Heart right ventricle (tissue), 16 donors: Measurements from ENCODE around the gene MTO1. TPM values are rescaled to one million over a fixed set of nuclear protein-coding genes. Genes with fewer than 3 reads are reported as not detected.

ENCODE experiments used
- ATAC-seq, 8 donors: fragments of 200-7000 bp; cut with Tn5 transposase; one replicate each; pipeline ENCODE4 v1.9.1; 2020; ENCODE audit warnings: mild to moderate bottlenecking in 8 of 8, moderate library complexity in 8 of 8, moderate number of reproducible peaks in 1 of 8
- DNase-seq, 2 donors: peaks; one replicate each; pipeline ENCODE4 v3.0.0-alpha.2; 2020
- H3K27ac ChIP-seq, 10 donors: fragments of 200-600 bp; sonication (generic) in 2 of 10; one replicate each; pipeline versions ENCODE4 v1.5.0 to v1.8.0; 2020 to 2022; ENCODE audit warnings: mild to moderate bottlenecking in 3 of 10
- H3K27me3 ChIP-seq, 7 donors: fragments of 200-600 bp; one replicate each; pipeline ENCODE4 v1.8.0; 2021 to 2022; ENCODE audit warnings: mild to moderate bottlenecking in 2 of 7
- H3K36me3 ChIP-seq, 9 donors: fragments of 200-600 bp; sonication (generic) in 1 of 9; one replicate each; pipeline versions ENCODE4 v1.5.0 to v1.8.0; 2020 to 2022; ENCODE audit warnings: mild to moderate bottlenecking in 2 of 9
- H3K4me1 ChIP-seq, 9 donors: fragments of 200-600 bp; sonication (generic) in 1 of 9; one replicate each; pipeline versions ENCODE4 v1.5.0 to v1.8.0; 2020 to 2022; ENCODE audit warnings: mild to moderate bottlenecking in 4 of 9
- H3K4me3 ChIP-seq, 10 donors: fragments of 200-600 bp; sonication (generic) in 2 of 10; one replicate each; pipeline versions ENCODE4 v1.5.0 to v1.8.0; 2020 to 2022; ENCODE audit warnings: mild to moderate bottlenecking in 7 of 10, moderate library complexity in 2 of 10
- H3K9me3 ChIP-seq, 11 donors: fragments of 200-600 bp in 10 of 11; sonication (generic) in 2 of 11; one replicate each; pipeline versions ENCODE4 v1.5.0 to v1.8.0; 2013 to 2022; ENCODE audit warnings: mild to moderate bottlenecking in 2 of 11, control low read depth in 1 of 11, moderate library complexity in 1 of 11
- CTCF ChIP-seq, 9 donors: fragments of 200-600 bp; sonication (generic) in 2 of 9; IDR thresholded peaks; one replicate each; pipeline versions ENCODE4 v1.5.0 to v1.8.0; 2021 to 2022; ENCODE audit warnings: antibody characterized with exemption in 9 of 9, mild to moderate bottlenecking in 5 of 9, moderate library complexity in 1 of 9
- WGBS, 2 donors: extraction: QIAGEN DNeasy Blood & Tissue Kit; methylation state at CpG; one replicate each; pipeline ENCODE4 v1.1.7; 2013; ENCODE audit warnings: inconsistent platforms in 1 of 2; 5-methylcytosine and 5-hydroxymethylcytosine counted together
- intact Hi-C, 10 donors: fragments of 100-400 bp; cut with DNase I; formaldehyde crosslinking; loops; one replicate each; pipeline versions ENCODE4 v1.11.1 to v1.14.2; 2022
- long read RNA-seq, 3 donors: library from polyadenylated mRNA; unstranded; transcript quantifications; one replicate each; pipeline ENCODE4 v2.0.0, GENCODE V29; 2020 to 2021
- polyA plus RNA-seq, 2 donors: library from polyadenylated mRNA; stranded (reverse); fragments of 200-250 nt; gene quantifications; one replicate each; pipeline ENCODE4 v1.2.3, GENCODE V29; 2013
- total RNA-seq, 10 donors: library from RNA; stranded (reverse); fragmentation: NEBNext Ultra II Directional in 3 of 10; extraction: Animal tissue kit (Norgen Biotek cat#: 25700) in 3 of 10; gene quantifications; one replicate each; pipeline versions ENCODE4 v1.2.1 to v1.2.4, GENCODE V29; 2021 to 2023
- donor health status: Arrhythmogenic right ventricular cardiomyopathy.
- donor health status: ischemic (EF 13 %, LVEDD 7.1; RV severe dilation, severe dysfunction).
- donor health status: healthy with polysubstance abuse.
- donor health status: DM: no; HTN: yes; CAD: no.
- donor health status: DM: no; HTN: no; CAD: no.
- donor health status: ischemic (EF 25% LVEDD 6.9; RV normal size, moderate dysfunction).
- donor health status: ischemic (EF 25% LVEDD 5.7; RV mildly dilated, moderate dysfunction).
- donor health status: healthy.
- donor health status: DM: yes; HTN: yes; CAD: no.
- donor health status: Ischemic cardiomyopathy.
- donor health status: ischemic (EF 35%, LVEDD 5.7; RV mildly dilated, moderate dysfunction).
- donor health status: nonischemic (EF 11% LVEDD 7.7; RV severe dilation, severe dysfunction).
- donor health status: DM: yes; HTN: yes; CAD: no.
- donor health status: PGD.
- donor health status: ischemic (EF 29% LVEDD 5.4; RV normal size, mild dysfunction).
- donor health status: nonischemic (EF 23%, LVEDD 6.1; RV moderate dilation, normal function).

The MTO1 gene
- total RNA-seq (10 to 100 TPM; 22.0 to 34.2 (median 28.2) TPM), polyA plus RNA-seq (10 to 100 TPM; 14.4 to 15.7 TPM)
- long read RNA-seq, donor 1, full-length matches to known transcripts = 22 of 38 reads
- long read RNA-seq, donor 1, partial matches to known transcripts = 3 of 38 reads
- long read RNA-seq, donor 1, other reads (novel, unspliced or antisense) = 13 of 38 reads
- long read RNA-seq, donor 2, full-length matches to known transcripts = 19 of 34 reads
- long read RNA-seq, donor 2, partial matches to known transcripts = 3 of 34 reads
- long read RNA-seq, donor 2, other reads (novel, unspliced or antisense) = 12 of 34 reads
- long read RNA-seq, donor 3, full-length matches to known transcripts = 29 of 52 reads
- long read RNA-seq, donor 3, partial matches to known transcripts = 4 of 52 reads
- long read RNA-seq, donor 3, other reads (novel, unspliced or antisense) = 19 of 52 reads

GRCh38 chr6:73461537-73462350 lies at the start of gene MTO1:
TSS of gene MTO1 (plus strand) at chr6:73461737. CDS start at chr6:73461855, 118 bp downstream.
- Histone ChIP-seq H3K27ac (peak within 1 kb of the TSS; percentile 70 to 98 (median 94)), H3K36me3 (peaks cover 0 to 24% (median 11%) of the 10 kb centered on the region in 9 donors), H3K4me3 (peak within 1 kb of the TSS; percentile 76 to 98 (median 88)), H3K27me3 (no peaks in the 10 kb centered on the region), H3K4me1 (peaks cover 0 to 37% (median 21%) of the 10 kb centered on the region in 9 donors), H3K9me3 (no peaks in the 10 kb centered on the region)
- WGBS, 2 donors = 0% methylated on average over 55 of the region's 55 CpGs
- no peak for TF ChIP-seq CTCF (IDR thresholded peaks at IDR 0.05)
- intact Hi-C loops = no loop called here
- ATAC-seq = peak; percentile 96 to 99 (median 98)
- peak; percentile 86 to 88 for DNase-seq

GRCh38 chr6:73413102-73413501 lies 48.4 kb upstream of the MTO1 start:
- DNase-seq (no peak), ATAC-seq (no peak)
- WGBS, 2 donors = 97 to 98% methylated on average over 3 of the region's 3 CpGs
- intact Hi-C loops = no loop called here
- no peaks in the 10 kb centered on the region for H3K4me1 ChIP-seq
- no peak overlapping the region for H3K4me3 ChIP-seq
- no peaks in the 10 kb centered on the region for H3K27me3 ChIP-seq
- no peaks in the 10 kb centered on the region for H3K9me3 ChIP-seq
- no peak overlapping the region for H3K27ac ChIP-seq
- peaks cover 0 to 19% (median 0%) of the 10 kb centered on the region in 9 donors for H3K36me3 ChIP-seq
- TF ChIP-seq CTCF (IDR thresholded peaks at IDR 0.05) = no peak

- Histone ChIP-seq H3K4me3 (no peak overlapping the region), H3K9me3 (no peaks in the 10 kb centered on the region), H3K4me1 (peaks cover 0 to 15% (median 0%) of the 10 kb centered on the region in 9 donors), H3K27ac (no peak overlapping the region), H3K36me3 (peaks cover 0 to 60% (median 0%) of the 10 kb centered on the region in 9 donors), H3K27me3 (no peaks in the 10 kb centered on the region)
- WGBS, 2 donors = 93 to 94% methylated on average over 11 of the region's 11 CpGs
- ATAC-seq (no peak), DNase-seq (no peak)
- intact Hi-C loops = no loop called here
- TF ChIP-seq CTCF (IDR thresholded peaks at IDR 0.05) = no peak
Measured at GRCh38 chr6:73418081-73418741, 43.3 kb upstream of the MTO1 start.

- 92 to 93% methylated on average over 2 of the region's 2 CpGs for WGBS, 2 donors
- H3K36me3 ChIP-seq = peaks cover 0 to 86% (median 6%) of the 10 kb centered on the region in 9 donors
- H3K27me3 ChIP-seq = no peaks in the 10 kb centered on the region
- peaks cover 0 to 4% (median 0%) of the 10 kb centered on the region in 11 donors for H3K9me3 ChIP-seq
- peak overlapping the region in 1 of 10 donors; percentile 84 for H3K27ac ChIP-seq
- TF ChIP-seq CTCF (IDR thresholded peaks at IDR 0.05) = no peak
- peaks cover 0 to 15% (median 0%) of the 10 kb centered on the region in 9 donors for H3K4me1 ChIP-seq
- no peak for DNase-seq
- ATAC-seq = no peak
- no peak overlapping the region for H3K4me3 ChIP-seq
- intact Hi-C loops = no loop called here
Measured at GRCh38 chr6:73421534-73421933, 40.0 kb upstream of the MTO1 start.
